HG03025 (cell line): ENCODE results near the gene TVP23A.
"Not testable (repeated sequence)": the region's sequence is repeated elsewhere in the genome, so short reads cannot be mapped to it uniquely, and the experiment has no call there.

ENCODE experiments used
- ATAC-seq: cut with Tn5 transposase; IDR thresholded peaks from one replicate; pipeline ENCODE4 v1.9.1; 2021; ENCODE audit warnings: mild to moderate bottlenecking, moderate library complexity; ENCODE audit not compliant: unreplicated experiment, low FRiP score

Gene TVP23A

DNA sequence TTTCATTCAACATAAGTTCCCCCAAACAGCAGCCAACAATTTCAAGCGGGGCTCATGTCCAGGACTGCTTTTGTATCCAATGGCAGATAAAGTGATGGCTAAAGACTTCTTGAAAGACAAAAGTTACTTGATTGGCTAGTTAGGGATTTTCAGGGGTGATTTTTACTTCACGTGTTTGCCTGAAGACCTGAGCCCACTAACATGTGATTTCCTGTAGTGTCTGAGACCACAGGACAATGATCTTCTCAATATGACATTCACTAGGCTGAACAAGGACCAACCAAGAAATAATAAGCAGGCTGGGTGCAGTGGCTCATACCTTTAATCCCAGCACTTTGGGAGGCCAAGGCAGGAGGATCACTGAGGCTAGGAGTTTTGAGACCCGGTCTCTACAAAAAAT is 10.4 kb downstream of the TVP23A start:
- ATAC-seq, result no peak

DNA sequence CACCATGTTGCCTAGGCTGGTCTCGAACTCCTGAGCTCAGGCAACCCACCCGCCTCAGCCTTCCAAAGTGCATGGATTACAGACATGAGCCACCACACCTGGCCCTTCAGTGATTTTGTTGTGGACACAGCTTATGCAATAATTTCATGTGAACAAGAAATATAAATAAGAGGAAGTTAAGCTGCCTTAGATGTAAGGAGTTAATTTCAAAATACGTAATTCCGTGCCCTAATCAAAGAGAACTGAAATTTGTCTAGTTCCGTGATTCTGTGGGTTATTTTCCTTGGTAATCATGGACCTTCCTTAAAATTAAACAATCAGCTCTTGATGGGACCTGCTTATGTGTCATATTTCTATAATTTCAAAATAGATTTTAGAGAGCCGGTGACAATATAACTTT is 11.9 kb downstream of the TVP23A start:
- no peak for ATAC-seq

DNA sequence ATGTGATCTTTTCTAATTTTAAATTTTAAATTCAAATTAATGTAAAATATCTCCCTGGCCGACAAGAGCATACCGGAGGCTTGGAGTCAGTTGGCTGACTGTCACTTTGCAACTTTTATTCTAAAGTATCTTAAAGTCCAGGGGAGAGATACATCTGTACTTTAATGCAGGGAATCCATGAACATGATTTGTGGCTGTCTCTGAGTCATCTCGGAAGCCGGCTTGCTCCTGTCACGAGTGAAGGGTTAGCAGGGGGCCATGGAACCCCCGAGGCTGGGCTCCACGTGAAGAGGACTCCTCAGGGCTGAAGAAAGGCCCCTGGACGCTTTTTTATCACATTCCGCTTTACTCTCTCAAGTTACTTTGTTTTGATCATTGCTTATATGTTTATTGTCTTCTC is 13.3 kb downstream of the TVP23A start:
- ATAC-seq, result no peak

DNA sequence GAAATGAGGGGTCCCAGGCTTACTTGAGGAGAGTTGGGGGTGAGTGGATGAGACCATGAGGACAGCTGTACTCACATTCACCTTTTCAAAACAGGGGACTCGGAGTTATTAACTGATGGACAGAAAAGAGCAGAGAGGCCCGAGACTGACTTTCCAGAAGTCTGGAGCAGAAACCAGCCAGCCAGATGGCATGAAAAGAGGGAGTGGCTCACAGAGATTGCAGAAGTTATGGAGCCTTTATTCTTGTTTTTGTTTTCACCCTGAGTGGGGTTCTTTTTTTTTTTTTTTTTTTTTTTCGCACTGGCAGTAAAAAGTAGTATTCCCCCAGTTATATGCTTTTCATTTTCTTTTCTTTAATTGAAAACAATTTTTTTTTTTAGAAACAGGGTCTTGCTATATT is 18.9 kb downstream of the TVP23A start:
- no peak for ATAC-seq

DNA sequence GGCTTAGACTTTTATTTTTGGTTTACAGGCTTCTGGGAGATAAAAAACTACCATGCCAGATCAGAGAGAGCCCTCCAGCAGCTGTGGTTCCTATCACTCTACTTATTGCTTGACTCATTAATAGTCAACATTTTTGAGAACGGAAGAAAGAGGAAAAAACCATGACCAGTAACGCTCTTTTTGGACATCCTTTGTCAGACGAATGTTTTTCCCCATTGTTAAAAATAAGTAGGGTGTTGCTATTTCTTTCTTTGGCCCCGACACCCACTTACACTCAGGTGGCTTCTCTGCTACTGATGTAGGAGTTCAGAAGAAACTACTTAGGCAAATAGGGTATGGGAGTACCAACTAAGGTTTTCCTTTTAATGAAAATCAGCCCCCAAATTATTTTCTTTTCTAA is 27.5 kb downstream of the TVP23A start:
- no peak for ATAC-seq

DNA sequence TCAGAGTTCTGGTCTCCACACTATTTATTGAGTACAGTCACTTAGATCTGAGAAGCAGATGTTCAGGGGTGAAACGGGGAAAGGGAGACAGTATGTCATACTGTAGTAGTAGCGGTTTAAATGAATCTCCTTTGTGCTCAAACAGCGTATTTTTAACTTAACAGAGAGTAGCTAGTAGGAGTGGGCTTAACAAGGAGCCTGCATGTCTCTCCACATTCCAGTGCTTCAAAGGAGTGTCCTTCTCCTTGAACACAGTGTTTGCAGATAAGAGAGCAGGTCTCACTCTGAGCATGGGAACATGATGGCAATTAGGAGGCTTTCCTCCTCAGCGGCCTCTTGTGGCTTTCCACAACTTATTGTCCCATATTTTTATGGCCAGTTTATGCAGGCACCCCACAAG is 30.0 kb downstream of the TVP23A start:
- ATAC-seq, result not testable (repeated sequence)

DNA sequence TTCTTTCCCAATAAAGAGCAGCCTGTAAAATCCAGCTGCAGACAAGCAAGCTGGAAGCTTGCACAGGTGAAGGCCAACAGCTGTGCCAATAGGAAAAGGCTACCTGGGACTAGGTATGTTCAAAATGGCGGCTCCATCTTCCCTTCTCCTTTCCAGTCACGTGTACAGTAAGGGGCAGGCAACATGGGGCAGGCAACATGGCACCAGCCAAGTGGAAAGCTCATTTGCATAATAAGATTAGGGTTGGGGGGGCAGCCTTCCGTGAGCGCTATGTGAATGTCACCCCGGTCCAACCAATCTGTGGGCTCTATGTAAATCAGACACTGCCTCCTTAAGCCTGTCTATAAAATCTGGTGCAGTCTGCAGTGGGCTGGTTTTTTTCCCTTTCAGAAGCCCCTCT is 31.3 kb downstream of the TVP23A start:
- ATAC-seq, result no peak

DNA sequence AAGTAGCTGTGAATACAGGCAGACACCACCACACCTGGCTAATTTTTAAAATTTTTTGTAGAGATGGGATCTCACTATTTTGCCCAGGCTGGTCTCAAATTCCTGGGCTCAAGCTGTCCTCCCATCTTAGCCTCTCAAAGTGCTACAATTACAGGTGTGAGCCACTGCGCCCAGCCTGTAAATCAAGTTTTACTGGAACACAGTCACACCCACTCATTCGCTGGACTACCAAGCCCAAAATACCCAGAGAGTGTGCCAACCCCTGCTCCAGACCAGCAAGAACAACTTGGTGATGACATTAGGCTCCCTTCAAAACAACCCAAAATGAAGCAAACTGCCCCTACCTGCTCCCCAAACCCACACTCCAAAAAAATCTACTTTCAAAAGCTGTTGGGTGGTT is 36.0 kb downstream of the TVP23A start:
- no peak for ATAC-seq

DNA sequence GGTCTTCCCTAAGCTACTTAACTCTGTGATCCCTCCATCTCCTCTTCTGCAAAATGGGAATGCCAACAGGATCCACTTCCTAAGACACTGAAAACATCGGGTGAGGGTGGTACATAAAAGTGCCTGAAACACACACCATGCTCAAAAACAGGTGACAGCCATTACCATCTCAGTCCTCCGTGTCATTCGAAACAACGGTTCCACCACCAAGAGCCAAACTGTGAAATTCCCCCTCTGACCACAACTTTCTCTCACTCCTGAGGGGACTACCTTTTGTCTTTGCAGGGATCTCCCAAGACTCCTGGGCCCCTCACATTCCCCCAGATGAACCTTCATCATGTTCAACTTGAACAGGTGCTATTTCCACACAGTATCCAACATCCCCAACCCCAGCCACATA is 38.0 kb downstream of the TVP23A start:
- ATAC-seq, result no peak

DNA sequence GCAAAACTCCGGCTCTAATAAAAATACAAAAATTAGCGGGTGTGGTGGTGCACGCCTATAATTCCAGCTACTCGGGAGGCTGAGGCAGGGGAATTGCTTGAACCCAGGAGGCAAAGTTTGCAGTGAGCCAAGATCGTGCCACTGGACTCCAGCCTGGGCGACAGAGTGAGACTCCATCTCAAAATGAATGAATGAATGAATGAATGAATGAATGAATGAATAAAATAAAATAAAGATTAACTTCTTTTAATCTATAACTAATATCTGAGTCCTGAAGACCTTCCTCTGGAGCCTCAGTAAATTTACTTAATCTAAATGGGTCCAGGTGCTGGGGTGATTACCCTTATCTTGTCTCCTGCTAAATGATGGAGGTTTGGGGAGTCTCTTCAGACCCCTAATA is 38.7 kb downstream of the TVP23A start:
- not testable (repeated sequence) for ATAC-seq

DNA sequence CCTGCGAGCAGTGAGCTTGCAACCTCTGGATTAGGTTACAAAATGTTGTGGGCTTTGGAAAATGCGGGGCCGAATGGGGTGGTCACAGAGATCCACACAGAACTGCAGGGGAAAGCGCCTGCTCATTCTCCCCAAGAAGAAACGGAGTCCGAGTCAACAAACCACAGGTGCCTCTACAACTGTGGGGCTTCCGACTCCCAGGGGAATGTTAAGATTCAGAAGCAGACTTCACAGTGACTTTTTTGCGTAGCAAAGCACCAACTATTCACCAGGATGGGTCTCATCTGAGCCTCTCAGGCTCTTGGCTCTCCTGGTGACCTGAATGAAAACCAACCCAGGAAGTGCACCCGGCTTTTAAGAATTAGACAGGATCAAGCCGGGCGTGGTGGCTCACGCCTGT is 41.2 kb downstream of the TVP23A start:
- no peak for ATAC-seq

DNA sequence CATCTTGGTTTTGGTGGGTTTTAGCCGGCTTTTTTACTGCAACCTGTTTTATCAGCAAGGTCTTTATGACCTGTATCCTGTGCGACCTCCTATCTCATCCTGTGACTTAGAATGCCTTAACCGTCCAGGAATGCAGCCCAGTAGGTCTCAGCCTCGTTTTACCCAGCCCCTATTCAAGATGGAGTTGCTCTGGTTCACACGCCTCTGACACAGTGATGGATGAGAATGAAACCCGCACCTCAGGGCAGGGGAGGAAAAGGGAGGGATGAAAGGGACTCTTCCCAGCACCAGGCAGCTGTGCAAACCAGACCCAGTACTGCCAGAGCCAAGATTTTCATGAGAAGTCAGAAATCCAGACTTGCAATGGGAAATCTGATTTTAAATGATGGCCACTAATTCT is 41.7 kb downstream of the TVP23A start:
- not testable (repeated sequence) for ATAC-seq

DNA sequence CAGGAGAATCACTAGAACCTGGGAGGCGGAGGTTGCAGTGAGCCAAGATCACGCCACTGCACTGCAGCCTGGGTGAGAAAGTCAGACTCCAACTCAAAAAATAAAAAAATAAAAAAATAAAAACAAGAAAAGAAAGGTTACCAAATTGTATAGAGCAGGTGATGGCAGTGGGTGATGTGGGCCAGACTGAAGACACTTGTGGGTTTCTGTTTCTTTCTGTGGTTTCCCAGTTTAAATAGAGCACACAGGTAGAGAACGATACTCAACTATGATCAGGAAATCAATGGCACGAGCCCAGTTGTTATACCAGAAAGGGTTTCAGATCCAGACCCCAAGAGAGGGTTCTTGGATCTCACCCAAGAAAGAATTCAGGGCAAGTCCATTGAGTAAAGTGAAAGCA is 42.3 kb downstream of the TVP23A start:
- peak; percentile 86 for ATAC-seq

DNA sequence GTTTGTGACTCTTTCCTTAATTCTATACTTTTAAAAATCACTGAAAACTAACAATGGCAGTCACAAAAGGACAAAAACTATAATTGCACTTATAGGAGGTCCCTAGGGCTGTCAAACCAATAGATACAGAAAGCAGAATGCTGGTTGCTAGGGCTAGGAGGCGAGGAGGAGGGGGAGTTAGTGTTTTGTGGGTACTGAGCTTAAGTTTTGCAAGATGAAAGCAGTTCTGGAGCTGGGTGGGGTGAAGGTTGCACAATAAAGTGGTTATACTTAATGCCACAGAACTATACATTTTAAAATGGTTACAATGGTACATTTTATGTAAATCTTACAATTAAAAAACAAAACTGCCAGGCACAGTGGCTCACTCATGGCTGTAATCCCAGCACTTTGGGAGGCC is 47.7 kb downstream of the TVP23A start:
- no peak for ATAC-seq

DNA sequence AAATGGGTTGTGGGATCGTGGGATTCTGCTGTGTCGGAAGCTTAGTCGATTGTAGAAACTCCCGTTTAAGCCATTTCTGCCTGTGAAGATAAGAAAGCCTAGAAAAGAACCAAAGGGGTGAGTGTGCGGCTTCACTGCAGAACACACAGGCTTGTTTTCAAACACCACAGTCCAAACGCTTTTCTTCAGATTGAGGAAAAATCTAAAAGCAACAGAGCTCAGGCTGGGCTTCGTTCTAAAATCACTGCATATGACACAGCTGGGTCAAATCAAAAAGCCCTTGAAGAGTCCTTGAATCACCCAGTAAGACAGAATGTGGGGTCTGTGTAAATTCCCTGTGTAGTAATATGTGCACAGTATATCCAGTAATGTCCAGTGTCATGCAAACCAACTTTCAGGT is 49.2 kb downstream of the TVP23A start:
- ATAC-seq, result no peak

DNA sequence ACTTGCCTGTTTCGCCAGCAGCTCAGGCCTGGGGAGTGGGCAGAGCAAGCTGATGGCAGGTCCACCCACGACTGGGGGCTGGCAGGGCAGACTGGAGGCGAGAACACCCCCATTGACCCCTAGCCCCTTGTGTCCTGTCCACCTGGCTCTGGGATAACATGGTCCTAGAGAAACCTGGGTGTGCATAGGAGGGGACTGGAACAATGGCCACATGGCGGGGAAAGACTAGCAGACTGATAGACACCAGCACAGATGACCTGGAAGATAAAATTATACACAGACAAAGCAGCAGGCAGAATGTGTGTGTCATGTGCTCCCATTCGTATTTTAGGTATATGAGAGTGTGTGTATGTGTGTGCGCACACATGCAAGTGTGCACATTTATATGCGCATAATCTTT is 51.5 kb downstream of the TVP23A start:
- ATAC-seq, result no peak

DNA sequence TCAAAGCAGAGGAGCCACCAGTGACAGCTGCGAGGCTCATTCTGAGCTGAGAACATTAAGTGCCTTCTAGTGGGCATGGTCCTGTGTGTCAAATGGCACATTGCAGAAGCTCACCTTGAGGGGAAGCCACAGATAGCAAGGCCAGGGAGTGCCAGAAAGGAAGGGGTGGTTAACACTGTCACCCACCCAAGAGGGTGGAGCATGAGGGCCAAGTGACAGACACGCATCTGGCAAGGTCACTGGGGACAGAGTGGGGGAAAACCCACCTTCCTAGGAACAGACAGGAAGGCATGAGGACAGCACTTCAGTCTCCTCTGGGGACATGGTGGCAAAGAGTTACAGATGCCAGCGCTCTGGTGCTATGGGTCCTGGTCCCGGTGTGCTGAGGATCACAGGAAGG is 52.8 kb downstream of the TVP23A start:
- no peak for ATAC-seq

DNA sequence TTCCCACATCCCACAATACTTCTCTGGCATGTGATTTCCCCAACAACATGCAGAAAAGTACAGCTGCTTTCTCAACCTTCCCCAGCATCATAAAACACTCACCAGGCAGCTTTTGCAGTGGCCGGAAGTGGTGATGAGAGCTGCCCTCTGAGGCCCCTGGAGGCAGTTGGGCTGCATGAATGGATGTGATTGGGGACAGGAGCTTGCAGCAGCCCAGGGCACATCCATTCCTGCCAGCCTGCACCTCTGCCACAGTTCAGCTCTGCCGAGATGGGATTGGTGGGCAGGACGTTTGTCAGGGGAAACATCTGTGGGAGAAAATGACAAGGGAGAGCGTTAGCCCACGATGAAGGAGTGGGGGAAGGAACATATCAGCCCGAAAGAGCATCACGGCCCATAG is 55.1 kb downstream of the TVP23A start:
- no peak for ATAC-seq

DNA sequence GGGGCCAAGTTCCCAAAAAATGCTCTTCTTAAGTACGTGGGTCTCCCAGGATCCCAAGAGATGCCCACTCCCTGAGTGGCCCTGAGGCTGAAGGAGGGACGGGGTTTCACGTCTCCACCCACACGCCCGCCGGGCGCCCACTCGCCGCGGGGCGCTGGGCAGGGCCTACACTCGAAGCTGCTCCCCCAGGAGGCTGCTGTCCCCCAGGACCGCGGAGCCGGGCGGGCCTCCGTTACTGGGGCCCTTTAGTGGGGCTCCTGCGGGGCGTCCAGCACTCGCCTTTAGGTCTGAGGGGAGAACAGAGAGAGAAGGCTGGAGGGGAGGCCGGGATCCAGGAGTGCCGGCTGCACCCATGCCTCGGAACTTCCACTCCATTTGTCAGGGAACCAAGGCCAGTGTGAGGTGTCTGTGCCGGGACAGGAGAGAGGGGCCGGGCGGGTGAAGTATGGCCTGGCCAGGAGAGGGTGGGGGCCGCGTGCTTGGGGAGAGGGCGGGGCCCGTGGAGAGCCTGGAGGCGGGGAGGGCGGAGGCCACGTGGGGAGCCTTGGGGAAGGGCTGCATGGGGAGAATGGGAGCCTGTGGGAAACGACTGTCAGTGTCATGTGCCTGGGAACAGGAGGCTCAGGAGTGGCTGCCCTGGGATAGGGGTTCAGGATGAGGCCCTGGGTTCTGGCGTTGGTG is 56.1 kb downstream of the TVP23A start:
- no peak for ATAC-seq

DNA sequence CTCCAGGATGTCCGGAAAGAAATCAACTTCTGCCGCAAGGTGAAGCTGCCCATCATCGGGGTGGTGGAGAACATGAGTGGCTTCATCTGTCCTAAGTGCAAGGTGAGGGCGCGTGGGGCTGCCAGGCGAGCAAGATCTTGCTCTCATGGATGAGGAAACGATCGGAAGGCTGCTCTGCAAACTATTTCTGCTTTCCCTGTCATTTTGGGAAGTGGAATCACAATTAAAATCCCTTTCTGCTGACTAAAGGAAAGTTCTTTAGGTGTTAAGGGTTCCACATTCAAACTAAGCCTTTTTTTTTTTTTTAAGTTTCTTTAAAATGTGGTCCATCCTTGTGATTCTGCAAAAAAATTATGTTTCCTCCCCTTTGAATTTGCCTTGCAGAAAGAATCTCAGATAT is 57.2 kb downstream of the TVP23A start:
- no peak for ATAC-seq

DNA sequence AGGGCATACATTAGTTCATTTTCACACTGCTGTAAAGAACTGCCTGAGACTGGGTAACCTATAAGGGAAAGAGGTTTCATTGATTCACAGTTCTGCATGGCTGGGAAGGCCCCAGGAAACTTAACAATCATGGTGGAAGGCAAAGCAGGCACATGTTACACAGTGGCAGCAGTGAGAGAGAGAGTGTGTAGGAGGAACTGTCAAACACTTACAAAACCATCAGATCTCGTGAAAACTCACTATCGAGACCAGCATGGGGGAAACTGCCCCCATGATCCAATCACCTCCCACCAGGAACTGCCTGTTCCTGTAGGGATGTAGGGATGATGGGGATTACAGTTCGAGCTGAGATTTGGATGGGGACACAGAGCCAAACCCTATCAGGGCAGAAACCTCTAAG is 57.7 kb downstream of the TVP23A start:
- ATAC-seq, result no peak

DNA sequence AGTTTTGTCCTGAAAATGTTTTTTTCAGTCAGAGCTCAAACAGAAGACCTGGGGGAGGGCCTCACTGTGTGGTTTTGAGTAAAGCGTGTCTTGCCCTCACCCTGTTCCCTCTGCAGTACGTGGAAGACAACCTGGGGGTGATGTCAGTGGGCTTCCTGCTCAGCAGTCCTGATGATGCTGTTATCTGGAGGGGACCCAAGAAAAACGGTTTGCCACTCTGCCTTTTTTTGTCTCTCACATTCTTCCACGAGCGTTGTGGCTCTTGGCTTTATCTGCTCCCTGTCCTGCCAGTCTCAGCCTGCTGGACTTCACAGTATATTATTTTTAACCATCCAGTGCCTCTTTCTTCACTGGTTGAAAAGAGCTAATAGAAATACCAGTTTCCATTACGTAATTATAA is 62.0 kb downstream of the TVP23A start:
- no peak for ATAC-seq

DNA sequence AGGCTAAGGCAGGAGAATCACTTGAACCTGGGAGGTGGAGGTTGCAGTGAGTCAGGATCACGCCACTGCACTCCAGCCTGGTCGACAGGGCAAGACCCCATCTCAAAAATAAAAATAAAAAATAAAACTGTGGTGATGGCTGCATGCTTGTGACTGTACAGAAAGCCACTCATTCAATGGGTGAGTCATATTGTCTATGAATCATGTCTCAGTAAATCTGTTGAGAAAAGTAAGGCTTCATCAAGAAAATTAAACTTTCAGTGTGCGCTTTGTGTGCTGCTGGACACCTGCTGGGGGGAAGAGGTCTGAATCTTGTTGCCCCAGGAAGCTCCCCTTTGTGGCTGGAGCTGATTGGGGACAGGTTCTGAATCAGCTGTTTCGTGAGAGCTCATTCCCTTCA is 63.7 kb downstream of the TVP23A start:
- ATAC-seq, result no peak
